WTC11 (cell line): ENCODE data around the gene PLPP3. TPM values are rescaled to one million over a fixed set of nuclear protein-coding genes. Genes with fewer than 3 reads are reported as not detected.
A peak's percentile ranks its signal among the peaks of the same experiment; 100 is the strongest.

Source experiments
- ATAC-seq: fragments of 200-7000 bp; cut with Tn5 transposase; 2 replicates; pipeline ENCODE4 v1.10.0; 2021; ENCODE audit warnings: mild to moderate bottlenecking, moderate library complexity
- CTCF ChIA-PET: fragments of 300-600 bp; sonication (Branson Sonifier 250); formaldehyde crosslinking; loops from one replicate; lab custom pipeline; 2021; ENCODE audit warnings: antibody characterized with exemption; lab: Charles Lee
- POLR2A ChIA-PET: fragments of 350-600 bp; sonication (Branson Sonifier 250); formaldehyde crosslinking; loops from one replicate; lab custom pipeline; 2021; ENCODE audit warnings: antibody characterized with exemption; lab: Charles Lee
- DNase-seq: peaks from one replicate; pipeline ENCODE4 v3.0.0; 2021; ENCODE audit warnings: low spot score
- H3K27ac Mint-ChIP-seq: 2 replicates; pipeline ENCODE4 v1.8.0; 2021; ENCODE audit warnings: mixed read lengths
- H3K27me3 Mint-ChIP-seq: 2 replicates; pipeline ENCODE4 v1.8.0; 2021; ENCODE audit warnings: low read depth, mild to moderate bottlenecking, moderate library complexity, mixed read lengths
- H3K36me3 Mint-ChIP-seq: 2 replicates; pipeline ENCODE4 v1.8.0; 2021; ENCODE audit warnings: mixed read lengths
- H3K4me1 Mint-ChIP-seq: 2 replicates; pipeline ENCODE4 v1.8.0; 2022; ENCODE audit warnings: mixed read lengths
- H3K4me3 Mint-ChIP-seq: 2 replicates; pipeline ENCODE4 v1.8.0; 2021; ENCODE audit warnings: mild to moderate bottlenecking, moderate library complexity, mixed read lengths
- H3K9me3 Mint-ChIP-seq: 2 replicates; pipeline ENCODE4 v1.8.0; 2021; ENCODE audit warnings: mixed read lengths
- ATF6 ChIP-seq: sonication (generic); formaldehyde crosslinking; IDR thresholded peaks from 2 replicates; pipeline ENCODE4 v1.8.1; 2023; ENCODE audit warnings: mild to moderate bottlenecking, missing genetic modification reagents
- GTF2I ChIP-seq: fragments of 250-450 bp; sonication (Bioruptor Pico); conservative IDR thresholded peaks from 2 replicates; pipeline ENCODE4 v1.4.0; 2021; ENCODE audit warnings: mild to moderate bottlenecking
- IRF1 ChIP-seq: sonication (generic); formaldehyde crosslinking; IDR thresholded peaks from 2 replicates; pipeline ENCODE4 v1.8.0; 2023; ENCODE audit warnings: missing genetic modification reagents
- KAT7 ChIP-seq: sonication (generic); formaldehyde crosslinking; IDR thresholded peaks from 2 replicates; pipeline ENCODE4 v1.8.1; 2023; ENCODE audit warnings: missing genetic modification reagents, mild to moderate bottlenecking, borderline replicate concordance
- MLX ChIP-seq: sonication (generic); formaldehyde crosslinking; IDR thresholded peaks from 2 replicates; pipeline ENCODE4 v1.8.1; 2023; ENCODE audit warnings: mild to moderate bottlenecking, missing genetic modification reagents, moderate library complexity
- NR2C2 ChIP-seq: sonication (generic); formaldehyde crosslinking; IDR thresholded peaks from 2 replicates; pipeline ENCODE4 v1.8.0; 2022; ENCODE audit warnings: mild to moderate bottlenecking, missing genetic modification reagents
- SMAD3 ChIP-seq: sonication (generic); formaldehyde crosslinking; IDR thresholded peaks from 2 replicates; pipeline ENCODE4 v1.8.0; 2022; ENCODE audit warnings: missing genetic modification reagents, mild to moderate bottlenecking, borderline replicate concordance
- STAT6 ChIP-seq: sonication (generic); formaldehyde crosslinking; conservative IDR thresholded peaks from 2 replicates; pipeline ENCODE4 v1.8.1; 2023; ENCODE audit warnings: mild to moderate bottlenecking, low read depth, missing genetic modification reagents, moderate library complexity
- TP53 ChIP-seq: sonication (generic); formaldehyde crosslinking; IDR thresholded peaks from 2 replicates; pipeline ENCODE4 v1.8.1; 2023; ENCODE audit warnings: mild to moderate bottlenecking, missing genetic modification reagents
- ZNF138 ChIP-seq: sonication (generic); formaldehyde crosslinking; conservative IDR thresholded peaks from 2 replicates; pipeline ENCODE4 v1.8.1; 2022; ENCODE audit warnings: mild to moderate bottlenecking, moderate library complexity, missing genetic modification reagents
- total RNA-seq: library from RNA; stranded (reverse); gene quantifications from 3 replicates; pipeline ENCODE4 v1.2.3, GENCODE V29; 2021
- TF ChIP-seq, protein P1 (sequence below): sonication (generic); formaldehyde crosslinking; IDR thresholded peaks from 2 replicates; pipeline ENCODE4 v1.8.0; 2022; ENCODE audit warnings: missing genetic modification reagents
- TF ChIP-seq, protein P2 (sequence below): sonication (generic); formaldehyde crosslinking; IDR thresholded peaks from 2 replicates; pipeline ENCODE4 v1.8.1; 2022; ENCODE audit warnings: mild to moderate bottlenecking, missing genetic modification reagents, moderate library complexity, borderline replicate concordance
- TF ChIP-seq, protein P3 (sequence below): sonication (generic); formaldehyde crosslinking; IDR thresholded peaks from 2 replicates; pipeline ENCODE4 v1.8.1; 2023; ENCODE audit warnings: mild to moderate bottlenecking, moderate library complexity, missing genetic modification reagents

PLPP3 gene
- total RNA-seq, 1 experiment from 2014 or later = 31.0 TPM

GRCh38 chr1:56493826-56494225, 85.5 kb downstream of the PLPP3 start (continued):
- TF ChIP-seq ATF6 (CRISPR knock-in tag) (no peak), TP53 (no peak), IRF1 (CRISPR knock-in tag) (no peak), GTF2I (CRISPR knock-in tag) (no peak), ZNF138 (no peak)
- TF ChIP-seq, protein P1, sequence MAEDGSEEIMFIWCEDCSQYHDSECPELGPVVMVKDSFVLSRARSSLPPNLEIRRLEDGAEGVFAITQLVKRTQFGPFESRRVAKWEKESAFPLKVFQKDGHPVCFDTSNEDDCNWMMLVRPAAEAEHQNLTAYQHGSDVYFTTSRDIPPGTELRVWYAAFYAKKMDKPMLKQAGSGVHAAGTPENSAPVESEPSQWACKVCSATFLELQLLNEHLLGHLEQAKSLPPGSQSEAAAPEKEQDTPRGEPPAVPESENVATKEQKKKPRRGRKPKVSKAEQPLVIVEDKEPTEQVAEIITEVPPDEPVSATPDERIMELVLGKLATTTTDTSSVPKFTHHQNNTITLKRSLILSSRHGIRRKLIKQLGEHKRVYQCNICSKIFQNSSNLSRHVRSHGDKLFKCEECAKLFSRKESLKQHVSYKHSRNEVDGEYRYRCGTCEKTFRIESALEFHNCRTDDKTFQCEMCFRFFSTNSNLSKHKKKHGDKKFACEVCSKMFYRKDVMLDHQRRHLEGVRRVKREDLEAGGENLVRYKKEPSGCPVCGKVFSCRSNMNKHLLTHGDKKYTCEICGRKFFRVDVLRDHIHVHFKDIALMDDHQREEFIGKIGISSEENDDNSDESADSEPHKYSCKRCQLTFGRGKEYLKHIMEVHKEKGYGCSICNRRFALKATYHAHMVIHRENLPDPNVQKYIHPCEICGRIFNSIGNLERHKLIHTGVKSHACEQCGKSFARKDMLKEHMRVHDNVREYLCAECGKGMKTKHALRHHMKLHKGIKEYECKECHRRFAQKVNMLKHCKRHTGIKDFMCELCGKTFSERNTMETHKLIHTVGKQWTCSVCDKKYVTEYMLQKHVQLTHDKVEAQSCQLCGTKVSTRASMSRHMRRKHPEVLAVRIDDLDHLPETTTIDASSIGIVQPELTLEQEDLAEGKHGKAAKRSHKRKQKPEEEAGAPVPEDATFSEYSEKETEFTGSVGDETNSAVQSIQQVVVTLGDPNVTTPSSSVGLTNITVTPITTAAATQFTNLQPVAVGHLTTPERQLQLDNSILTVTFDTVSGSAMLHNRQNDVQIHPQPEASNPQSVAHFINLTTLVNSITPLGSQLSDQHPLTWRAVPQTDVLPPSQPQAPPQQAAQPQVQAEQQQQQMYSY (CRISPR knock-in tag) = no peak

- Mint-ChIP-seq H3K4me1 (peaks cover 41% of the 10 kb centered on the region), H3K9me3 (no peaks in the 10 kb centered on the region), H3K4me3 (no peak overlapping the region), H3K27ac (peak overlapping the region; percentile 67), H3K27me3 (no peaks in the 10 kb centered on the region), H3K36me3 (peaks cover 33% of the 10 kb centered on the region)
- POLR2A ChIA-PET = interaction anchor here (0.5 kb wide), 1 partner anchor 576 kb away, joined by 3 read pairs; no protein-coding TSS in a partner anchor
- ATAC-seq = no peak; the same call in 1 of the 2 replicates
- TF ChIP-seq KAT7 (CRISPR knock-in tag) (no peak), MLX (no peak), NR2C2 (CRISPR knock-in tag) (no peak), STAT6 (CRISPR knock-in tag) (no peak), SMAD3 (CRISPR knock-in tag) (no peak)
- TF ChIP-seq, protein P2, sequence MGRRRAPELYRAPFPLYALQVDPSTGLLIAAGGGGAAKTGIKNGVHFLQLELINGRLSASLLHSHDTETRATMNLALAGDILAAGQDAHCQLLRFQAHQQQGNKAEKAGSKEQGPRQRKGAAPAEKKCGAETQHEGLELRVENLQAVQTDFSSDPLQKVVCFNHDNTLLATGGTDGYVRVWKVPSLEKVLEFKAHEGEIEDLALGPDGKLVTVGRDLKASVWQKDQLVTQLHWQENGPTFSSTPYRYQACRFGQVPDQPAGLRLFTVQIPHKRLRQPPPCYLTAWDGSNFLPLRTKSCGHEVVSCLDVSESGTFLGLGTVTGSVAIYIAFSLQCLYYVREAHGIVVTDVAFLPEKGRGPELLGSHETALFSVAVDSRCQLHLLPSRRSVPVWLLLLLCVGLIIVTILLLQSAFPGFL = no peak
- TF ChIP-seq, protein P3, sequence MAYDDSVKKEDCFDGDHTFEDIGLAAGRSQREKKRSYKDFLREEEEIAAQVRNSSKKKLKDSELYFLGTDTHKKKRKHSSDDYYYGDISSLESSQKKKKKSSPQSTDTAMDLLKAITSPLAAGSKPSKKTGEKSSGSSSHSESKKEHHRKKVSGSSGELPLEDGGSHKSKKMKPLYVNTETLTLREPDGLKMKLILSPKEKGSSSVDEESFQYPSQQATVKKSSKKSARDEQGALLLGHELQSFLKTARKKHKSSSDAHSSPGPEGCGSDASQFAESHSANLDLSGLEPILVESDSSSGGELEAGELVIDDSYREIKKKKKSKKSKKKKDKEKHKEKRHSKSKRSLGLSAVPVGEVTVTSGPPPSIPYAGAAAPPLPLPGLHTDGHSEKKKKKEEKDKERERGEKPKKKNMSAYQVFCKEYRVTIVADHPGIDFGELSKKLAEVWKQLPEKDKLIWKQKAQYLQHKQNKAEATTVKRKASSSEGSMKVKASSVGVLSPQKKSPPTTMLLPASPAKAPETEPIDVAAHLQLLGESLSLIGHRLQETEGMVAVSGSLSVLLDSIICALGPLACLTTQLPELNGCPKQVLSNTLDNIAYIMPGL = no peak
- no peak for DNase-seq
- CTCF ChIA-PET = no interaction called here
Observed at GRCh38 chr1:56491441-56491840, 87.9 kb downstream of the PLPP3 start.
